Mesenchymal stem cell (in vitro differentiated cells and primary cell): Measurements from ENCODE around the gene PDE4B.
"Not testable (repeated sequence)": the region's sequence is repeated elsewhere in the genome, so short reads cannot be mapped to it uniquely, and the experiment has no call there.

Source experiments
- DNase-seq: peaks from one replicate; pipeline ENCODE4 v3.0.0-alpha.2; 2013
- H2AFZ ChIP-seq: one replicate; pipeline ENCODE4 v1.6.1; 2013; ENCODE audit warnings: low read depth, mild to moderate bottlenecking, control low read depth, inconsistent platforms, low read length, moderate library complexity
- H2AK5ac ChIP-seq: 2 replicates; pipeline ENCODE4 v1.6.1; 2013; ENCODE audit warnings: low read length, moderate library complexity, mild to moderate bottlenecking, inconsistent platforms; ENCODE audit not compliant: severe bottlenecking
- H2BK120ac ChIP-seq: one replicate; pipeline ENCODE4 v1.6.1; 2013; ENCODE audit warnings: low read depth, mild to moderate bottlenecking, inconsistent platforms, low read length, moderate library complexity
- H2BK12ac ChIP-seq, 2 experiments: one replicate each; pipeline ENCODE4 v1.6.1; 2013; ENCODE audit warnings: inconsistent platforms in 2 of 2, low read length in 2 of 2, mild to moderate bottlenecking in 2 of 2, moderate library complexity in 2 of 2, control low read depth in 1 of 2
- H2BK15ac ChIP-seq: one replicate; pipeline ENCODE4 v1.6.1; 2013; ENCODE audit warnings: mild to moderate bottlenecking, low read depth, inconsistent platforms; ENCODE audit not compliant: poor library complexity, severe bottlenecking
- H2BK5ac ChIP-seq: 2 replicates; pipeline ENCODE4 v1.6.1; 2013; ENCODE audit warnings: low read depth, mild to moderate bottlenecking, low read length, control low read depth, inconsistent platforms; ENCODE audit not compliant: poor library complexity, severe bottlenecking
- H3K14ac ChIP-seq, 2 experiments: one replicate each; pipeline ENCODE4 v1.6.1; 2013; ENCODE audit warnings: inconsistent platforms in 2 of 2, low read length in 2 of 2, control low read depth in 1 of 2, mild to moderate bottlenecking in 1 of 2, moderate library complexity in 1 of 2
- H3K18ac ChIP-seq, 2 experiments: one replicate each; pipeline ENCODE4 v1.6.1; 2013; ENCODE audit warnings: inconsistent platforms in 2 of 2, low read length in 2 of 2, control low read depth in 1 of 2, low read depth in 1 of 2, mild to moderate bottlenecking in 1 of 2
- H3K23ac ChIP-seq, 2 experiments: one replicate each; pipeline ENCODE4 v1.6.1; 2013; ENCODE audit warnings: inconsistent platforms in 2 of 2, low read length in 2 of 2, mild to moderate bottlenecking in 2 of 2, moderate library complexity in 2 of 2, control low read depth in 1 of 2
- H3K27ac ChIP-seq: 2 replicates; pipeline ENCODE4 v1.5.1; 2013; ENCODE audit warnings: mild to moderate bottlenecking, moderate library complexity, low read length, control low read depth, inconsistent platforms; ENCODE audit not compliant: poor library complexity, severe bottlenecking
- H3K27me3 ChIP-seq, 2 experiments: 2 replicates each; pipeline versions ENCODE4 v1.6.1 to v1.7.0; 2013; ENCODE audit warnings: low read length in 2 of 2, mild to moderate bottlenecking in 2 of 2, moderate library complexity in 2 of 2, control low read depth in 1 of 2, inconsistent platforms in 1 of 2; ENCODE audit not compliant: control insufficient read depth in 1 of 2, insufficient read depth in 1 of 2
- H3K36me3 ChIP-seq, 2 experiments: 2 replicates each; pipeline versions ENCODE4 v1.6.1 to v1.7.0; 2013; ENCODE audit warnings: low read length in 2 of 2, control low read depth in 1 of 2, inconsistent platforms in 1 of 2, low read depth in 1 of 2, mild to moderate bottlenecking in 1 of 2; ENCODE audit not compliant: insufficient read depth in 2 of 2, control insufficient read depth in 1 of 2
- H3K4ac ChIP-seq, 2 experiments: one replicate each; pipeline ENCODE4 v1.6.1; 2013; ENCODE audit warnings: inconsistent platforms in 2 of 2, low read length in 2 of 2, mild to moderate bottlenecking in 2 of 2, moderate library complexity in 2 of 2, control low read depth in 1 of 2, low read depth in 1 of 2
- H3K4me1 ChIP-seq: 2 replicates; pipeline ENCODE4 v1.6.1; 2013; ENCODE audit warnings: low read depth, low read length, control low read depth; ENCODE audit not compliant: control insufficient read depth, insufficient read depth
- H3K4me2 ChIP-seq: 2 replicates; pipeline ENCODE4 v1.6.1; 2013; ENCODE audit warnings: low read length, mild to moderate bottlenecking, inconsistent platforms; ENCODE audit not compliant: poor library complexity, severe bottlenecking
- H3K4me3 ChIP-seq, 2 experiments: 2 replicates each; pipeline versions ENCODE4 v1.5.1 to v1.7.0; 2013; ENCODE audit warnings: low read length in 2 of 2, mild to moderate bottlenecking in 2 of 2, control low read depth in 1 of 2, low read depth in 1 of 2; ENCODE audit not compliant: insufficient read depth in 1 of 2
- H3K79me1 ChIP-seq: replicated peaks from 2 replicates; pipeline ENCODE4 v1.6.1; 2013; ENCODE audit warnings: mild to moderate bottlenecking, control low read depth, low read length, inconsistent platforms; ENCODE audit not compliant: poor library complexity, severe bottlenecking
- H3K9ac ChIP-seq: 2 replicates; pipeline ENCODE4 v1.7.0; 2013; ENCODE audit warnings: mild to moderate bottlenecking, low read length, moderate library complexity
- H3K9me3 ChIP-seq: 2 replicates; pipeline ENCODE4 v1.7.0; 2013; ENCODE audit warnings: mild to moderate bottlenecking, low read length; ENCODE audit not compliant: control insufficient read depth
- H4K8ac ChIP-seq: one replicate; pipeline ENCODE4 v1.6.1; 2013; ENCODE audit warnings: inconsistent platforms, mild to moderate bottlenecking, low read length, moderate library complexity
- H4K91ac ChIP-seq: one replicate; pipeline ENCODE4 v1.6.1; 2013; ENCODE audit warnings: mild to moderate bottlenecking, low read length, inconsistent platforms
- WGBS: methylation state at CpG from one replicate; pipeline ENCODE4 v1.1.7; 2013; ENCODE audit warnings: mixed read lengths; 5-methylcytosine and 5-hydroxymethylcytosine counted together

PDE4B gene

DNA sequence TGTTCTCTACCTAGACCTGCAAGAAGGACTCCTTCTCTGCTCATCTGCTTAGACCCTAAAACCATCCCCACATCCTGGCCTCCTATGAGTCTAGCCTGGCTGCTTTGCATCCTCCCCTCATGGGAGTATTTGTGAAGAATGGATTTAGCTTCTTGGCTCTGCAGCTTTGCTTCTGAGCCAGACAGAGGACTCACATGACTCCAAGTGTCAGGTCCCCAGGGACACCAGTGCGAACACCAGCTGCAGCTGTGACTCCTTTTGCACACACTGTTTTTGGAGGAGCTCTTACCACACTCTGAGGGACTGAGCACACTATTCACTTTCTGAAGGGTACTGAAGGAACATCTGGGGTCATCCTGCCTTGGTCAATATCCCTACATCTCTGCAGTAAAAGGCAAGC is 609.5 kb downstream of the PDE4B start:
- H3K14ac ChIP-seq = no peak overlapping the region
- H3K9ac ChIP-seq = peak overlapping the region; percentile 28
- no peak overlapping the region for H3K23ac ChIP-seq
- H3K27me3 ChIP-seq = no peaks in the 10 kb centered on the region
- WGBS = 43% methylated on average over 1 of the region's 1 CpG
- H2BK12ac ChIP-seq = peak overlapping the region in 1 of 2 experiments; percentile 32
- no peak overlapping the region for H2BK5ac ChIP-seq
- H2AFZ ChIP-seq = no peak overlapping the region
- no peaks in the 10 kb centered on the region for H3K36me3 ChIP-seq
- H3K4me2 ChIP-seq = no peak overlapping the region
- peak; percentile 51 for DNase-seq
- H3K4me1 ChIP-seq = no peaks in the 10 kb centered on the region
- no peak overlapping the region for H2BK15ac ChIP-seq
- peak overlapping the region in 1 of 2 experiments; percentile 49 for H3K4me3 ChIP-seq
- no peak overlapping the region for H3K27ac ChIP-seq
- no peaks in the 10 kb centered on the region for H3K79me1 ChIP-seq
- H3K18ac ChIP-seq = no peak overlapping the region
- H4K8ac ChIP-seq = no peak overlapping the region
- H2BK120ac ChIP-seq = no peak overlapping the region
- H3K9me3 ChIP-seq = no peaks in the 10 kb centered on the region
- H2AK5ac ChIP-seq = no peak overlapping the region
- no peak overlapping the region for H3K4ac ChIP-seq
- H4K91ac ChIP-seq = no peak overlapping the region

DNA sequence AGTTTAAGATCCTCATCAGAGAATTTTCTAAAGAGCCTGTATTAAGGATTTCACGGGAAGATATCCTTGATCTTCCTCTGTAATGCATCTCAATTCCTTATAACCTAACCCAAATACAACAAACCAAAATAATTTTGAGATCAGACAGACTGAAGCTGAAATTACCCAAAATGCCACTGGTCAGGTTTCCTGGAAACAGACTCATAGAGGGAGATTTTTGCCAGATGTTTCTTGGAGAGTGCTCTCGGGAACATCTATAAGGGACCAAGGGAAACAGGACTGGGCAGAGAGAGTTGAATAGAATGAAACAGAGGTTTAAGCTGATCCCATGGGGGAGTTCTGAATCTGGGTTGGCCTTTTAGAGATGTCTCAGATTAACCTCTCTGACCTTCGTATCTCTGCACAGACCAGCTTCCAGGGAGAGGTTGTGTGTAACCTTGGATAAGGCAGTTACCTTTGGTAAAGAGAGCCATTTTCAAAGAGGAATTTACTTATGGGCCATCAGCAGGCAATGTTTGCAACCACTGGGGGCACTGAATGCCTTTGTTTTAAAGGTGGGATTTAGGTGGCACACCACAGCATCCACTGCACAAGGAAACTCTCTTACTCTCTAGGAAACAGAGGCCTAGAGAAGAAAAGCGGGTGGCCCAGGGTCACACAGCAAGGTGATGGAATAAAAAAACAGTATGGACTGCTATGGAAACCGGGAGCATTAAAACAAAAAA is 610.5 kb downstream of the PDE4B start:
- Histone ChIP-seq H3K4me2 (no peak overlapping the region), H3K27me3 (no peaks in the 10 kb centered on the region), H2BK15ac (no peak overlapping the region), H4K91ac (no peak overlapping the region), H3K4me1 (no peaks in the 10 kb centered on the region), H3K27ac (no peak overlapping the region), H2BK120ac (no peak overlapping the region), H3K36me3 (no peaks in the 10 kb centered on the region), H2BK5ac (no peak overlapping the region), H4K8ac (no peak overlapping the region), H2BK12ac (no peak overlapping the region), H3K9me3 (no peaks in the 10 kb centered on the region), H2AFZ (no peak overlapping the region), H2AK5ac (no peak overlapping the region), H3K14ac (no peak overlapping the region), H3K23ac (no peak overlapping the region), H3K4ac (no peak overlapping the region), H3K9ac (peak overlapping the region; percentile 28), H3K18ac (no peak overlapping the region), H3K4me3 (peak overlapping the region in 1 of 2 experiments; percentile 49), H3K79me1 (no peaks in the 10 kb centered on the region)
- 91% methylated on average over 3 of the region's 5 CpGs for WGBS
- DNase-seq = no peak

GRCh38 chr1:66405061-66405460 is 612.4 kb downstream of the PDE4B start:
- H3K4ac ChIP-seq = no peak overlapping the region
- no peak overlapping the region for H3K23ac ChIP-seq
- H2AK5ac ChIP-seq = no peak overlapping the region
- no peaks in the 10 kb centered on the region for H3K36me3 ChIP-seq
- H3K9ac ChIP-seq = no peak overlapping the region
- no peaks in the 10 kb centered on the region for H3K27me3 ChIP-seq
- no peak for DNase-seq
- no peaks in the 10 kb centered on the region for H3K9me3 ChIP-seq
- H3K4me2 ChIP-seq = no peak overlapping the region
- no peak overlapping the region for H3K27ac ChIP-seq
- H3K18ac ChIP-seq = no peak overlapping the region
- no peak overlapping the region for H3K4me3 ChIP-seq
- H2BK120ac ChIP-seq = no peak overlapping the region
- no peaks in the 10 kb centered on the region for H3K4me1 ChIP-seq
- no peak overlapping the region for H2BK5ac ChIP-seq
- no peak overlapping the region for H4K91ac ChIP-seq
- H4K8ac ChIP-seq = no peak overlapping the region
- no peak overlapping the region for H3K14ac ChIP-seq
- H2BK15ac ChIP-seq = no peak overlapping the region
- WGBS = 79% methylated on average over 4 of the region's 4 CpGs
- H3K79me1 ChIP-seq = no peaks in the 10 kb centered on the region
- H2AFZ ChIP-seq = no peak overlapping the region
- no peak overlapping the region for H2BK12ac ChIP-seq

- H3K23ac ChIP-seq, H2BK15ac ChIP-seq, H2AK5ac ChIP-seq, H3K9me3 ChIP-seq, H2BK120ac ChIP-seq, H3K18ac ChIP-seq, H2BK12ac ChIP-seq, H3K79me1 ChIP-seq, H3K4me3 ChIP-seq, H3K36me3 ChIP-seq, H3K27me3 ChIP-seq, H3K4me1 ChIP-seq, H4K91ac ChIP-seq, H3K14ac ChIP-seq, H3K27ac ChIP-seq, H4K8ac ChIP-seq, H3K9ac ChIP-seq, H2AFZ ChIP-seq, H2BK5ac ChIP-seq, DNase-seq, H3K4ac ChIP-seq, H3K4me2 ChIP-seq: not testable (repeated sequence)
- no CpG with 5 or more reads among the region's 1 CpG for WGBS
These were observed 618.8 kb downstream of the PDE4B start for GRCh38 chr1:66411449-66411848.
